KG1 (cell line): ENCODE measurements around the gene PKP4.
"Not testable (repeated sequence)": the region's sequence is repeated elsewhere in the genome, so short reads cannot be mapped to it uniquely, and the experiment has no call there.

Experiments
- DNase-seq: peaks from one replicate; lab custom pipeline; 2025; lab: John Stamatoyannopoulos, UW

PKP4 gene

GRCh38 chr2:158677542-158677941, 220.8 kb downstream of the PKP4 start:
- no peak for DNase-seq

GRCh38 chr2:158681816-158682215, 225.1 kb downstream of the PKP4 start:
- no peak for DNase-seq

GRCh38 chr2:158685646-158686045, 228.9 kb downstream of the PKP4 start:
- no peak for DNase-seq

- no peak for DNase-seq
Observed at GRCh38 chr2:158686210-158686691, 229.5 kb downstream of the PKP4 start.

- DNase-seq: no peak
Observed at GRCh38 chr2:158687315-158687714, 230.6 kb downstream of the PKP4 start.

- DNase-seq: no peak
Observed at GRCh38 chr2:158688721-158689120, 232.0 kb downstream of the PKP4 start.

GRCh38 chr2:158689391-158689790, 232.6 kb downstream of the PKP4 start:
- no peak for DNase-seq

GRCh38 chr2:158690823-158691222, 234.1 kb downstream of the PKP4 start:
- no peak for DNase-seq

GRCh38 chr2:158691619-158692018, 234.9 kb downstream of the PKP4 start:
- no peak for DNase-seq

GRCh38 chr2:158692372-158693103, 235.8 kb downstream of the PKP4 start:
- no peak for DNase-seq

- no peak for DNase-seq
Observed at GRCh38 chr2:158693476-158693875, 236.7 kb downstream of the PKP4 start.

- no peak for DNase-seq
Observed at GRCh38 chr2:158695305-158695704, 238.6 kb downstream of the PKP4 start.

- DNase-seq: not testable (repeated sequence)
Observed at GRCh38 chr2:158695744-158696143, 239.0 kb downstream of the PKP4 start.

GRCh38 chr2:158699323-158699722, 242.6 kb downstream of the PKP4 start:
- no peak for DNase-seq

GRCh38 chr2:158701101-158701500, 244.3 kb downstream of the PKP4 start:
- DNase-seq: no peak

- no peak for DNase-seq
Observed at GRCh38 chr2:158702740-158703139, 246.0 kb downstream of the PKP4 start.

- not testable (repeated sequence) for DNase-seq
Observed at GRCh38 chr2:158704724-158705465, 248.1 kb downstream of the PKP4 start.

- no peak for DNase-seq
Observed at GRCh38 chr2:158712791-158713522, 256.2 kb downstream of the PKP4 start.

GRCh38 chr2:158713523-158714138, 256.9 kb downstream of the PKP4 start:
- DNase-seq: no peak

GRCh38 chr2:158714420-158714819, 257.7 kb downstream of the PKP4 start:
- no peak for DNase-seq

GRCh38 chr2:158715357-158715756, 258.6 kb downstream of the PKP4 start:
- DNase-seq: no peak

- DNase-seq: no peak
Observed at GRCh38 chr2:158716121-158716791, 259.5 kb downstream of the PKP4 start.
